LNCaP clone FGC (cell line): ENCODE data around the gene TMOD1.

Source experiments
- DNase-seq: peaks from one replicate; pipeline ENCODE4 v3.0.0-alpha.2; 2011; ENCODE audit warnings: low read depth
- H3K4me3 ChIP-seq: 2 replicates; pipeline ENCODE4 v1.5.1; 2011; ENCODE audit warnings: mild to moderate bottlenecking, low read depth, low read length, control low read depth
- TF ChIP-seq, protein P1 (sequence below): IDR thresholded peaks from 2 replicates; pipeline ENCODE4 v1.5.1; 2012; ENCODE audit warnings: mild to moderate bottlenecking; ENCODE audit not compliant: control insufficient read depth, insufficient read depth; ENCODE audit errors: extremely low read depth

TMOD1 gene

DNA sequence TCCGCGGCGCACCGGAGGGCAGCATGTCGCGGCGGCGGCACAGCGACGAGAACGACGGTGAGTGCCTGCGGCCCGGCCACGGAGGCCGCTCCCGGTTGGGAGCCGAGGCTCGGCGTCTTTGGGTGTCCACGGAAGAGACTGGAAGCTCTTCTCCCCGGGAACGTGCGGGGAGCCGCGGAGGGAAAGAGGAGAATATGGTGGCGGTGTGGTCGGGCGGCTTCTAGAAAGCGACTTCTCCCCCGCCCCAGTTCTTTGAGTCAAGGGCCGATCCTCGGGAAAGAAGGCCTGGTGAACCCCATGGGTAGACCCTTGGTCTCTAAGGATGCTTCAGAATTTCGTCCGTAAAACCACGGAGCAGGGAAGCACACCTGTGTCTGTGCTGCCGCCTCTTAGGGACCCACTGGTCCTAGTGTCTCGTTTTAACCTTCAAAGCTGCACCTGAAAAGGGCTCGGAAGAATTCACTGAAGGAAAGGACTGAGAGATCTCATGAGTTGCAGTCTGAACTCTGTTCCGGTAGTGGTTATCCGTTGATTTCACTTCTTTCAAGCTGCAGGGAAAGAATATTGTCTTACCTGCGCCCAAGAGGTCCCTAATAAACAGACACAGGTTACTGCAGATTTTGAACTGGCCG, 132.5 kb downstream of the TMOD1 start:
- peak overlapping the region; percentile 96 for H3K4me3 ChIP-seq
- TF ChIP-seq, protein P1, sequence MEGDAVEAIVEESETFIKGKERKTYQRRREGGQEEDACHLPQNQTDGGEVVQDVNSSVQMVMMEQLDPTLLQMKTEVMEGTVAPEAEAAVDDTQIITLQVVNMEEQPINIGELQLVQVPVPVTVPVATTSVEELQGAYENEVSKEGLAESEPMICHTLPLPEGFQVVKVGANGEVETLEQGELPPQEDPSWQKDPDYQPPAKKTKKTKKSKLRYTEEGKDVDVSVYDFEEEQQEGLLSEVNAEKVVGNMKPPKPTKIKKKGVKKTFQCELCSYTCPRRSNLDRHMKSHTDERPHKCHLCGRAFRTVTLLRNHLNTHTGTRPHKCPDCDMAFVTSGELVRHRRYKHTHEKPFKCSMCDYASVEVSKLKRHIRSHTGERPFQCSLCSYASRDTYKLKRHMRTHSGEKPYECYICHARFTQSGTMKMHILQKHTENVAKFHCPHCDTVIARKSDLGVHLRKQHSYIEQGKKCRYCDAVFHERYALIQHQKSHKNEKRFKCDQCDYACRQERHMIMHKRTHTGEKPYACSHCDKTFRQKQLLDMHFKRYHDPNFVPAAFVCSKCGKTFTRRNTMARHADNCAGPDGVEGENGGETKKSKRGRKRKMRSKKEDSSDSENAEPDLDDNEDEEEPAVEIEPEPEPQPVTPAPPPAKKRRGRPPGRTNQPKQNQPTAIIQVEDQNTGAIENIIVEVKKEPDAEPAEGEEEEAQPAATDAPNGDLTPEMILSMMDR = no peak
- DNase-seq = no peak

DNA sequence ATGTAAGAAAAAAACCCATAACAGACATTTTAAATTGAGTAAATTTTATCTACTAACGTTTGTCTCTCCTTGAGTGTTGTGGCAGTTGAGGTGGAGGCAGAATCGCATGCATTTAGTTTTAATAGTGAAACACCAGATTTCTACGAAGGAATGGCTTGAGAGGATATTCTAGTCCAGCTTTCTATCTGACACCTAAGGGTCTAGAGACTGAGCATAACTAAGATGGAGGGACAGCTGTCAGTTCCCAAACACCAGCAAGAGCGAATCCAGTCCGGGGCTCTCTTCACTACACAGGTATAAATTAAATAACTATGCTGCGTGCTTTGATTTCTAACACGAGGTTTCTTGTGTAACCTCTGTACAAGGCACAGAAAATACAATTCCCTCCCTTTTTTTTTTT, 133.6 kb downstream of the TMOD1 start:
- H3K4me3 ChIP-seq = peak overlapping the region; percentile 96
- DNase-seq = no peak
- TF ChIP-seq, protein P1 = no peak

DNA sequence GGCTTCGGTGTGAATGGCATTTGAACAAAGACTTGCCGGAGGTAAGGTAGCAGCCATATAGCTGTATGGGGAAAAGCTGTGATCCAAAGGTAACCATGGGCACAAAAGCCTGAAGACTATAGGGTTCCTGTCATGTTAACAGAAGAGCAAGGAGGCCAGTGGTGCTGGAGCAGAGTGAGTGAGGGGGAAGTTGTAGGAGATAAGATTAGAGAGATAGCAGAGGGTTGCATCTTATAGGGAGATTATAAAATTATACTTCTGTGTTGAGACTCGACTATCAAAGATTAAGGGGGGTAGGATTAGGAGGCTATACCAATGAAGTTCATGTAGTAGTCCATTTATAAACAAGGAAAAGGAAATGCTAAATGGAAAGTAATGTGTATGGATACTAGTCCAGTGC, 135.4 kb downstream of the TMOD1 start:
- H3K4me3 ChIP-seq = no peak overlapping the region
- TF ChIP-seq, protein P1 = no peak

DNA sequence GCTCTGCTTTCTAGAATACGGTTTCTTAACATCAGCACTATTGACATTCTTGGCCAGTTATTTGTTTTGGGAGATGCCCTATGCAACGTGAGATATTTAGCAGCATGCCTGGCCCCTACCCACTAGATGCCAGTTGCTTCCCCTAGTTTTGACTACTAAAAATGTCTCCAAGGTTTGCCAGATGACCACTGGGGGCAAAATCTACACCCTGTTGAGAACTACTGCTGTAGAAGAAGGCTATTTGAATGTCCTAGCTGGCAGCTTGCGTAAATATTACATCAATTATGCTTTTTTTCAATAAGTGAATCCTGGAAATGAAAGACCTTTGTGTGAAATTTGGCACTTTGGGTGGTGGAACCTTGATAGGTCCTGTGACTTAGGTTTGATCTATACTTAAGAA, 137.2 kb downstream of the TMOD1 start:
- TF ChIP-seq, protein P1 = no peak
- no peak overlapping the region for H3K4me3 ChIP-seq
- no peak for DNase-seq

More for the DNA sequence above, 135.4 kb downstream of the TMOD1 start:
- DNase-seq = no peak

DNA sequence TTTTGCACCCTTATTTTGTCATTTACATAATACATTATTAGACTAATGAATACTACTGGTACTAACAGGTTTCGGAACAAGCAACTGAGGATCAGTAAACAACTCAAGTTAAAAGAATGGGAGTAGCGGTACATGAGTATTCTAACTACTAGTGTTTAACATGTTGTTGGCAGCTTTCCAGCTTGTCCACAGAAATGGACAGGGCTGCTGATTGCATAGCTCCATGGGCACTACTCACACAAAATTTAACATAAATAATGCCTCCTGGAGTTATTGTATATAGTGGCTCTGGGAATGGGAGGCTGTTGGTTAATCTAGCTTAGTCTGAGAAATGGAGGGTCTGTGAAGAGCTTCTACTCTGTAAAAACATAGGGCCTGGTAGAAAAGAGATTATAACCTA, 138.9 kb downstream of the TMOD1 start:
- TF ChIP-seq, protein P1 = no peak
- no peak overlapping the region for H3K4me3 ChIP-seq
- peak; percentile 45 for DNase-seq

DNA sequence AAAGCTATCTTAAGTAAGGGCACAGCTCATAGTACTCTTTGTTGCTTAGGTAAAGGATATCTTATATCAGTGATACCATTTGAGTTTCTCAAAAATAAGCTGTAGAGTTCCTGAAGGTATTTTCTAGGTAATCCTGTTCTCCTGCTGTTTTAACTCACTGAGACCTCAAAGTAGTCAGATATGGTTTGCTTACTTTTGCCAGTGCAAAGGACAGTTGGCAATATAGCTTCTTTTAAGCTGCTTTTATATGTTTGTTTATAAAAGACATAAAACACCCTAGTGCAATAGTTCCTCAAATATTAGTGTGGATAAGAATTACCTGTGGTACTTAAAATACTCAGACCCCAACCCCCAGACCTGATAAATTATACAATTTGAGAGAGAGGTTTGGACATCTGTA, 144.3 kb downstream of the TMOD1 start:
- TF ChIP-seq, protein P1 = no peak
- H3K4me3 ChIP-seq = no peak overlapping the region
- DNase-seq = peak; percentile 48

DNA sequence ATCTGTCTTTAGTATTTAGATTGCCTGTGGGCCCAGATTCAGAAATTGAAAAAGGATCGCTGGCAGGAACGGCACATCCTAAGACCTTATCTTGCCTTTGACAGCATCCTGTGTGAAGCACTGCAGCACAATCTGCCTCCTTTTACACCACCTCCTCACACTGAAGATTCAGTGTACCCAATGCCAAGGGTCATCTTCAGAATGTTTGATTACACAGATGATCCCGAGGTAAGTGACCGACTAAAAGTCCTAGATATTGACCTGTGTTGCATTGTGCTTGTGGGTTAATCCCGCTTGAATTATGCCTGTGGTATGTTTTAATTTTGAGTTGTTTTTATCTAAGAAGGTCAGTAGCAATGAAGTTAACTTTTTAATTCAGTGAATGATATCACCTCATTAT, 146.5 kb downstream of the TMOD1 start:
- no peak for DNase-seq
- TF ChIP-seq, protein P1 = no peak
- H3K4me3 ChIP-seq = no peak overlapping the region
